Activated CD8-positive, alpha-beta T cell treated with anti-CD3 and anti-CD28 coated beads for 36 hours (primary cell): Measurements from ENCODE around the gene CC2D1B. TPM values are rescaled to one million over a fixed set of nuclear protein-coding genes. Genes with fewer than 3 reads are reported as not detected.

Source experiments
- ATAC-seq: fragments of 200-7000 bp; cut with Tn5 transposase; one replicate; pipeline ENCODE4 v1.10.0; 2021; ENCODE audit warnings: mild to moderate bottlenecking, moderate library complexity
- CTCF ChIA-PET: fragments of 350-600 bp; sonication (Branson Sonifier 250); formaldehyde crosslinking; loops from one replicate; lab custom pipeline; 2021; ENCODE audit warnings: antibody characterized with exemption; lab: Charles Lee
- POLR2A ChIA-PET: fragments of 350-600 bp; sonication (Branson Sonifier 250); formaldehyde crosslinking; loops from one replicate; lab custom pipeline; 2021; ENCODE audit warnings: antibody characterized with exemption; lab: Charles Lee
- DNase-seq: peaks from one replicate; pipeline ENCODE4 v3.0.0-alpha.2; 2020
- H3K27ac Mint-ChIP-seq: one replicate; pipeline ENCODE4 v1.8.0; 2021; ENCODE audit warnings: mild to moderate bottlenecking, mixed read lengths
- H3K27me3 Mint-ChIP-seq: one replicate; pipeline ENCODE4 v1.8.0; 2021; ENCODE audit warnings: mixed read lengths
- H3K36me3 Mint-ChIP-seq: one replicate; pipeline ENCODE4 v1.8.0; 2021; ENCODE audit warnings: low read depth, mixed read lengths
- H3K4me1 Mint-ChIP-seq: one replicate; pipeline ENCODE4 v1.8.0; 2021; ENCODE audit warnings: low read depth, mixed read lengths
- H3K4me3 Mint-ChIP-seq: one replicate; pipeline ENCODE4 v1.8.0; 2021; ENCODE audit warnings: mild to moderate bottlenecking, moderate library complexity, mixed read lengths
- H3K9me3 Mint-ChIP-seq: one replicate; pipeline ENCODE4 v1.8.0; 2021; ENCODE audit warnings: mixed read lengths
- intact Hi-C: fragments of 100-400 bp; cut with micrococcal nuclease; formaldehyde crosslinking; loops from one replicate; pipeline ENCODE4 v1.10.0; 2022
- total RNA-seq, 2 experiments: library from RNA; stranded (reverse); gene quantifications; one replicate each; pipeline ENCODE4 v1.2.3, GENCODE V29; 2021
- TF ChIP-seq, protein P1 (sequence below): fragments of 200-600 bp; IDR thresholded peaks from one replicate; pipeline ENCODE4 v1.8.0; 2022; ENCODE audit warnings: antibody characterized with exemption, mild to moderate bottlenecking

The CC2D1B gene
- total RNA-seq, 2 experiments from 2014 or later: 17.1 to 19.4 TPM

DNA sequence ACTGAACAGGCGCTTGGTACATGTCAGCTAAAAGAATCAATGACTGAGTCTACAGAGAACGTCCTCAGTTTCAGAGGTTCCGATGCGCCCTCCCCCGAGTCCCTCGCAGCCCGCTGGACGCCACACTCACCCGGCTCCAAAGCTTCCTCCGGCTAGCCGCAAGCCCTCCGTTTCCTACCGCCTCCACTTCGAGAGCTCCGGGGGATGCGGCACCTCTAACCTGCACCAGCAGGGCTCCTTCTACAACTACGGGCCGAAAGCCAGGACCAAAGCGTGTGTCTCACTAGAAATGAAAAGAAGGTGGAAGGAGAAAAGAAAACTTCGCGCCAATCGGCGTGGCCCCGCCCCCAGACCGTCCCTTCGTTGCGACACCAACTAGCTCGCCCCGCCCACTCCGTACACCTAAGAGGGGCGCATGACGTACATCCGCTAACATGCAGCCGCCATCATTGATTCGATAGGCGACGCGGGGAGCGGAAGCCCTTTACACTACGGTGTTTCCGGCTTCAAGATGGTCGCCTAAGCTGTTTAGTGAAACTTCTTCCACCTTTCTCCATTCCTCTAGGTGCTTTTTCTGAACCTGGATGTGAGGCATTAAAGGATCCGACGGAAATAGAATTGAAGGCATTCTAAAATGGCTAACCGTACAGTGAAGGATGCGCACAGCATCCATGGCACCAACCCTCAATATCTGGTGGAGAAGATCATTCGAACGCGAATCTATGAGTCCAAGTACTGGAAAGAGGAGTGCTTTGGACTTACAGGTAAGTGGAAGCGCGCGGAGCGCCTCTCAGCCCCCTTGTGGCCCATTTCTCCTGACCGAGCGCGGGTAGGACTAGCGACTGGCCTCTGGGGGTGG, 38.3 kb upstream of the CC2D1B start, which contains the start of the genes ORC1 and PRPF38A:
Gene ORC1 (minus strand): TSS at position 308 of the 859 bp plus-strand sequence. CDS start 2,200 bp downstream, outside the sequence.
Gene PRPF38A (plus strand): TSS at position 487 of the 859 bp plus-strand sequence. CDS start 148 bp downstream, at position 635.
- intact Hi-C loops: loop anchor here (10.0 kb wide), 1 partner anchor 250 kb away; no protein-coding TSS in a partner anchor
- Mint-ChIP-seq H3K27me3 (no peaks in the 10 kb centered on the region), H3K36me3 (peaks cover 69% of the 10 kb centered on the region), H3K27ac (peak within 1 kb of the TSS; percentile 100), H3K4me3 (peak within 1 kb of the TSS; percentile 98), H3K4me1 (peaks cover 45% of the 10 kb centered on the region), H3K9me3 (no peaks in the 10 kb centered on the region)
- POLR2A ChIA-PET: interaction anchor here (0.7 to 3.0 kb wide), 25 partner anchors 9 to 349 kb away, joined by 3 to 21 read pairs (median 5); partner anchors contain the start of genes CC2D1B, SHISAL2A, TUT4 and TXNDC12
- CTCF ChIA-PET: interaction anchor here (0.8 to 2.2 kb wide), 12 partner anchors 9 to 791 kb away, joined by 3 to 15 read pairs (median 3); partner anchors contain the start of gene CC2D1B
- ATAC-seq (peak; percentile 96), DNase-seq (peak; percentile 100)
- TF ChIP-seq, protein P1, sequence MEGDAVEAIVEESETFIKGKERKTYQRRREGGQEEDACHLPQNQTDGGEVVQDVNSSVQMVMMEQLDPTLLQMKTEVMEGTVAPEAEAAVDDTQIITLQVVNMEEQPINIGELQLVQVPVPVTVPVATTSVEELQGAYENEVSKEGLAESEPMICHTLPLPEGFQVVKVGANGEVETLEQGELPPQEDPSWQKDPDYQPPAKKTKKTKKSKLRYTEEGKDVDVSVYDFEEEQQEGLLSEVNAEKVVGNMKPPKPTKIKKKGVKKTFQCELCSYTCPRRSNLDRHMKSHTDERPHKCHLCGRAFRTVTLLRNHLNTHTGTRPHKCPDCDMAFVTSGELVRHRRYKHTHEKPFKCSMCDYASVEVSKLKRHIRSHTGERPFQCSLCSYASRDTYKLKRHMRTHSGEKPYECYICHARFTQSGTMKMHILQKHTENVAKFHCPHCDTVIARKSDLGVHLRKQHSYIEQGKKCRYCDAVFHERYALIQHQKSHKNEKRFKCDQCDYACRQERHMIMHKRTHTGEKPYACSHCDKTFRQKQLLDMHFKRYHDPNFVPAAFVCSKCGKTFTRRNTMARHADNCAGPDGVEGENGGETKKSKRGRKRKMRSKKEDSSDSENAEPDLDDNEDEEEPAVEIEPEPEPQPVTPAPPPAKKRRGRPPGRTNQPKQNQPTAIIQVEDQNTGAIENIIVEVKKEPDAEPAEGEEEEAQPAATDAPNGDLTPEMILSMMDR: peak; percentile 43

DNA sequence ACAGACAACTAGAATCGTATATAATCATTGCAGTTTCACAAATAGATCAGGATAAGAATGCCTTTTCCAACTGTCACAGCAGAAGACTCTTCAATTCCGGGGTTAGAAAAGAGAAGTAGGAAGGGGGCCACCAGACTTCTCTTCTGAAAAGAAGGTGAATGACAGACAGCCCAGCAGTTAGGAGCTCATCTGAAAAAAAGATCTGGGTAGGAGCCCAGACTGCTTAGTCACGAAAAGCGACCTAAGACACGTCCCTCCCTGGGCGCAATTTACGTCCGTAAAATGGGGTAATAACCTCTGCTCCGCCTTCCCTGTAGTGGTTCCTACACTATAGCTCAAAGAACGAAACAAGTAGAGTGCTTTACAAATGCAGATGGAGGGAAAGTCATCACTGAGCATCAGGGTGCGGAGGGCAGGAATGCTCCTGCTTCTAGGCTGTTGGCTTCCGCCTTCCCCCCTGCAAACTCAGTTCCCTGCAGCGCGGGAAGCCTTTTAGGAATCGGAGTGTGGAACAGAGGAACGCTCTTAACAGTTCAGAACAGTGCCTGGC, 37.6 kb upstream of the CC2D1B start:
- H3K4me3 Mint-ChIP-seq: peak overlapping the region; percentile 98

DNA sequence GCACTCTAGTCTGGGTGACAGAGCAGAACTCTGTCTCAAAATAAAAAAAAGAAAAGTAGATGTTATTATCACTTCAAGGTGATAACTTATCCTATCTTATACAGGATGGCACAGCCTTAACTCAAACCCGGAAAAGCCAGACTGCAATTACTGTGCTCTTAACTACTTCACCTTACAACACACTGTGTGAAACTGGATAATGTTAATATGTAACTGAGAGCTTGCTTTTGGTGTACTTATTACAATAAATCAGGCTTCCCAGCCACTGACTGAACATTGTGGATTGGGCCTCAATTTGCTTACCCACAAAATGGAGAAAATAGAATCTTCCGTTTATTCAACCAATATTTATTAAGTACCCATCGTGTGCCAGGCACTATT, 36.8 kb upstream of the CC2D1B start:
- intact Hi-C loops: loop anchor here (10.0 kb wide), 1 partner anchor 252 kb away; no protein-coding TSS in a partner anchor
- ChIA-PET CTCF (interaction anchor here (1.1 kb wide), 1 partner anchor 21 kb away, joined by 3 read pairs; no protein-coding TSS in a partner anchor), POLR2A (interaction anchor here (3.0 kb wide), 2 partner anchors 9 to 10 kb away, joined by 12 to 17 read pairs; no protein-coding TSS in a partner anchor)
- Mint-ChIP-seq H3K27ac (peak overlapping the region; percentile 42), H3K4me1 (peaks cover 41% of the 10 kb centered on the region), H3K4me3 (peak overlapping the region; percentile 98), H3K27me3 (no peaks in the 10 kb centered on the region), H3K36me3 (peaks cover 62% of the 10 kb centered on the region), H3K9me3 (no peaks in the 10 kb centered on the region)
- TF ChIP-seq, protein P1: no peak
- DNase-seq: no peak
- ATAC-seq: no peak

More for the DNA sequence above, 37.6 kb upstream of the CC2D1B start:
- Mint-ChIP-seq H3K4me1 (peaks cover 45% of the 10 kb centered on the region), H3K27me3 (no peaks in the 10 kb centered on the region), H3K9me3 (no peaks in the 10 kb centered on the region), H3K36me3 (peaks cover 67% of the 10 kb centered on the region), H3K27ac (peak overlapping the region; percentile 100)
- ChIA-PET CTCF (interaction anchor here (0.8 to 2.2 kb wide), 9 partner anchors 10 to 283 kb away, joined by 3 to 15 read pairs (median 3); partner anchors contain the start of gene CC2D1B), POLR2A (interaction anchor here (0.7 to 3.0 kb wide), 24 partner anchors 10 to 349 kb away, joined by 3 to 21 read pairs (median 6); partner anchors contain the start of genes CC2D1B, SHISAL2A, TUT4 and TXNDC12)
- ATAC-seq (peak; percentile 66), DNase-seq (peak; percentile 80)
- TF ChIP-seq, protein P1: no peak
- intact Hi-C loops: loop anchor here (10.0 kb wide), 1 partner anchor 251 kb away; no protein-coding TSS in a partner anchor

- H3K9me3 Mint-ChIP-seq: no peaks in the 10 kb centered on the region
- DNase-seq (no peak), ATAC-seq (no peak)
- TF ChIP-seq, protein P1: no peak
- H3K4me1 Mint-ChIP-seq: peaks cover 23% of the 10 kb centered on the region
- intact Hi-C loops: loop anchor here (10.0 kb wide), 1 partner anchor 255 kb away; no protein-coding TSS in a partner anchor
- H3K36me3 Mint-ChIP-seq: peaks cover 64% of the 10 kb centered on the region
- no peak overlapping the region for H3K4me3 Mint-ChIP-seq
- CTCF ChIA-PET: no interaction called here
- POLR2A ChIA-PET: interaction anchor here (0.9 to 1.2 kb wide), 5 partner anchors 16 to 243 kb away, joined by 3 read pairs; no protein-coding TSS in a partner anchor
- H3K27ac Mint-ChIP-seq: no peak overlapping the region
- H3K27me3 Mint-ChIP-seq: no peaks in the 10 kb centered on the region
Observed at GRCh38 chr1:52400131-52400530, 34.1 kb upstream of the CC2D1B start.
